ENCODE data around the gene TBC1D14.

The TBC1D14 gene

GRCh38 chr4:6932475-6932874, 22.8 kb downstream of the TBC1D14 start:
- DNase-seq, result no peak

- no peak for DNase-seq
These were observed 23.3 kb downstream of the TBC1D14 start for GRCh38 chr4:6932918-6933317.

GRCh38 chr4:6933691-6934430, 24.2 kb downstream of the TBC1D14 start:
- no peak for DNase-seq

GRCh38 chr4:6935965-6936364, 26.3 kb downstream of the TBC1D14 start:
- no peak for DNase-seq

- DNase-seq, result no peak
These were observed 27.6 kb downstream of the TBC1D14 start for GRCh38 chr4:6937201-6937600.

GRCh38 chr4:6937754-6938153, 28.1 kb downstream of the TBC1D14 start:
- no peak for DNase-seq

DNA sequence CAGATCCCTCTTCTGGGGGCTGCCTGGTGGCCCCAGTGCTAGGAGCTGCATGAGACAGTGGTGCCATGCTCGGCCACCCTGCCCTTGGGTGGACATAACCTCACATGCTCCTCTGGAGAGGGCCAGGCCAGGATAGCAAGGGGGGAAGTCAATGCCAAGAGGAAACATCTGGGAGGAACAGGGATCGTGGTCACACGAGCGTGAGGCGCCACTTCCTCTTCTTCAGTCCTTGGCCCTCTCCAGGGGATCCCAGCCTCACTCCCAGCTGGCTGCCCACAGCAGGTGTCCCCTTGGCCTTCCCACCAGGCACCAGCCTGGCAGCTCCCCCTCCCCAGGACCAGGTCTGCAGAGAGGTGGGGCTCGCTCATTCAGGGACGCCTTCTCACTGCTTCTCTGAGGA, 28.6 kb downstream of the TBC1D14 start:
- DNase-seq, result no peak

DNA sequence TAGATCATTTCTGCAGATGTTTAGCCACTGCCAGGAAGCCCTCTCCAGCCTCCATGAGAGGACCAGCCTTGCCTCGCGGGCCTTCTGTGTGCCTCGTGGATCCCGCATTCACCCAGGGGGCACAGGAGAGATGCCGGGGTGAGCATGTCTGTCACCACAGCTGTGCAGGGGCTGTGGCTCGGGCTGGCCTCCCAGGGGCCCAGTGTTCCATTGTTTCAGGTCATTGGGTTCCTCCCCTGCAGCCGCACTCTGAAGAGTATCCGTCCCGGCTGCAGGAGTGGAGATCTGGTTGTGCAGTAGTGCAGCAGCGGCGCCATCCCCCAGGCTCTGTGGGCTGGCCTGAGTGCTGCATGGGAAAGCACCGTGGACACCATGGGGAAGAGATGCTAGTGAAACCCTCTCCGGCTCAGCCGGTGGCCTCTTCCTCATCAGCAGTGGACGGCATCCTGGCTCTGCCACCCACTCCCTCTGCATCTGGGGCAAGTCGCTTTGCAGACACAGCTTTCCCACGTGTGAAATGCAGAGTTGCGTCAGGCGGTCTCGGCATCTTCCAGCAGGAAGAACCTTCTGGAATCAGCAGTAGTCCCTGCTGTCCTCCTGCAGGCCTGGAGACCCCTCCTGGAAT, 29.1 kb downstream of the TBC1D14 start:
- no peak for DNase-seq

DNA sequence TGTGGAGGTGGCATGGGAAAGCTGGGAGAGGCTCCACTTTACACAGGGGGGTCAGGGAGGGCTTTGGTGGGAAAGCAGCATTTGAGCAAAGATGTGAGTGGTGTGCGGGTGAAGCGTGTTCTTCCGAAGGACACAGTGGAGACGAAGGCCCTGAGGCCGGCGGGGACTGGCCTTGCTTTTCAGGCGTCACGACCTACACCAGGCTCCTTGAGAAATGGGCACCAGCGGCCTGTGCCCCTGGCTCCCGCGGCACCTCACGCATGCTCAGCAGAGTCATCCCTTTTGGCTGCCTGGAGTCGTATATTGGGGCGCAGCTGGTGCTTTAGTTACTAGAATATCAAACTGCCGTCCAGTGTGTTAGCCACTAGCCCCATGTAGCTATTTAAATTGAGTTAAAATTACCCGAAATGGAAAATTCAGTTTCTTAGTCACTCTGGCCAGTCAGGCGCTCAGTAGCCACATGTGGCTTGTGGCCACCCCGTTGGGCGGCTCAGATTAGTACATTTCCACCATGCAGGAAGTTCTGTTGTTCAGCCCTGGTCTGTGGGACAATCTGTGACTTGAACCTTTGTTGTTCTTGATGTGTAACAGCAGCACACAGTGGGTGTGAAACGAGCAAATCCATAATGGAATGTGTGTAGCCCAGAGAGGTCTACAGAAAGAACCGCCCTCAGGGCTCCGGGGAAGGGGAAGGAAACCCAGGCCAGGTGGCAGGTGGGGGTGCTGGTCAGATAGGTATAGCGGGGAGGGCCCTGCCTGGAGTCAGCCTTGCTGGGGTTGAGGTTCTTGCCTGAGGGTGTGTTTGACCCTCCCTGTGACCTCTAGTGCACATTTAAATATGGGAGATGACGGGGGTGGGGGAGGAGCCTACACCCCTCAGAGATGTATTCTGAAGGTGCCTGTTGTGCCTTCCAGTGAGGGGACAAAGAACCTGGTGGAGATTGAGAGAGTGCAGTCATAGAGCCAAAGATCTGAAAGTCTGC, 30.4 kb downstream of the TBC1D14 start:
- no peak for DNase-seq

DNA sequence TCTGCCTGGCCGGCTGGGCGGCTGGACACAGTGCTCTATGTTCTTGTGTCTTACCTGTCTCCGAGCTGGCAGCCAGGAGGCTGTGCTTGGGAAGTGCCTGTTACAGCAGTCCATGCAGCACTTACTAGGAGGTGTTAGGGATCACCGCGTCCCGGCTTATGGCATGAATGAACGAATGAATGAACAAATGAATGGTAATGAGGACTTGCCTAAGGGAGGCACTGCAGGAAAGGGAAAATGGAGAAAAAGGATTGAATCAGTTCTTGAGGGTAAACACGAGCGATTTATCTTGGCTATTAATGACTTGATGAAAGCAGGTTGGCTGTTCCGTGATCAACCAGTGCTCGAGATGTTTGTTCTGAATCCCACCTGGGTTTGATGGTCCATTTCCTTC, 31.1 kb downstream of the TBC1D14 start:
- no peak for DNase-seq

DNA sequence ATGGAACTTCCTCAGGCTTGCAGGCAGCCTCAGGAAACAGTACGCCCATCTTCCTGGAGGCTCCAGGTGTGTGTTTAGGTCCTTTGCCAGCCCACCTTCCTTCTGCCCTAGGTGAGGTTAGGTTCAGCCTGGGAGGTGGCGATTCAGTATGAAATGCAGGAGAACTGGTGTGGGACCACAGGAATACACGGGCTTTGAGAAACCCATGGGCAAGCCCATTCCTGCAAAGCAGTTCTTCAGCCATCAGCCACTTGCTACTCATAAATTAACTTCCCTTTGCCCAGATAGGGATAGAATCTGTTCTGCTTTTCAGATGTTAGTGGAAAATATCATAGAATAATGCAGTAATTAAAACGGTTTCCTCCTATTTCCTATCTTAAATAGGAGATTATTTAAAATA, 32.2 kb downstream of the TBC1D14 start:
- DNase-seq, result no peak

GRCh38 chr4:6942238-6942800, 32.7 kb downstream of the TBC1D14 start:
- DNase-seq, result peak; percentile 35

DNA sequence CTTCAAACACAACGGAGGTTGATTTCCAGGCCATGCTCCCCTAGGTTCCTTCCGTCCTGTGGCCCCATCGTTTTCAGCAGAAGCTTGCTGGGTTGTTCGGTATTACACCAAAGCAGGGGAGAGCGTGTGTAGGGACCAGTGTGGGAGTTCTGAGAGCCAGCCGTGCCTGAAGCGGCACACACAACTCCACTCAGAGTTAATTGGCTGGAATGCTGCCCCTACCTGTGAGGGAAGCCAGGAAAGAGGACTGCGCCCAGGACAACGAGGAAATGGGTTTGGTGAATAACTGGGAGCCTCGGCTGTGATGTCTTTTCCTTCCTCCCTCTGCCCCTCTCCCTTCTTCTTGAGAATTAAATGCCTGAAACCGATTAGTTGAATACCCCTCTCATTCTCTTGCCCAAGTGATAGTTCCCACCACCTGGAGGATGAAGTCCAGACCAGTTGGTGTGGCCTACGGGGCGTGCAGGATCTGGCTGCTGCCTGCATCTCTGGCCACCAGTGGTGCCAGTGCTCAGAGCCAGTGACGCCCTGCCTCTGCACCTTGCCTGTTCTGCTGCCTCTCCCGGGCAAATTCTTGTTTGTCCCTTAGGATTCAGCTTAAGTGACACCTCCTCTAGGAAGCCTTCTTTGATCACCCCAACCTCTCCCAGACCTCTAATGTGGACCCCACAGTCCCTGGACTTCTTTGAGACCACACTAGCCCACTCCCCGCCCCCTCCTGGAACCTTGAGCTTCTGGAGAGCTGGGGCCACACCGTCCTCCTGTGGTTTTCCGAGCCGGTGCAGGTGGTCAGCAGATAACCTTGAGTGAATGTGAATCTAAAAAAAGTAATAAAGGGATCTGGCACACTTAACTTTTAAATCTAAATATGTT, 33.6 kb downstream of the TBC1D14 start:
- no peak for DNase-seq

DNA sequence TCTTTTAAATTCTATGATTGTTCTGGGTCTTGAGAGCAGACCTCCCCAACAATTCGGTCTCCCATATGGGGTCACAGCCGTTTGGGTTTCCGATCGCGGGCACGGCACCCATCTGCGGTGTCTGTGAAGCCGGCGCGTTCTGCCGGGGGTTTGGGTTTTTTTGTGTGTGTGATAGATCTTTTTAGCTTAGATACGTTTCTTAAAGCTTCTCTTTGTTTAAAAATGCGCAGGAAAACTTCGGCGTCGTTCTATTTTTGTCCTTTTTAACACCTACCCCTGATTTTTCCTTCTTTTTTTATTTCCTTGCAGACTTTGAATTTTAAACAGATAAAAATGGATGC, 34.2 kb downstream of the TBC1D14 start:
- DNase-seq, result no peak

DNA sequence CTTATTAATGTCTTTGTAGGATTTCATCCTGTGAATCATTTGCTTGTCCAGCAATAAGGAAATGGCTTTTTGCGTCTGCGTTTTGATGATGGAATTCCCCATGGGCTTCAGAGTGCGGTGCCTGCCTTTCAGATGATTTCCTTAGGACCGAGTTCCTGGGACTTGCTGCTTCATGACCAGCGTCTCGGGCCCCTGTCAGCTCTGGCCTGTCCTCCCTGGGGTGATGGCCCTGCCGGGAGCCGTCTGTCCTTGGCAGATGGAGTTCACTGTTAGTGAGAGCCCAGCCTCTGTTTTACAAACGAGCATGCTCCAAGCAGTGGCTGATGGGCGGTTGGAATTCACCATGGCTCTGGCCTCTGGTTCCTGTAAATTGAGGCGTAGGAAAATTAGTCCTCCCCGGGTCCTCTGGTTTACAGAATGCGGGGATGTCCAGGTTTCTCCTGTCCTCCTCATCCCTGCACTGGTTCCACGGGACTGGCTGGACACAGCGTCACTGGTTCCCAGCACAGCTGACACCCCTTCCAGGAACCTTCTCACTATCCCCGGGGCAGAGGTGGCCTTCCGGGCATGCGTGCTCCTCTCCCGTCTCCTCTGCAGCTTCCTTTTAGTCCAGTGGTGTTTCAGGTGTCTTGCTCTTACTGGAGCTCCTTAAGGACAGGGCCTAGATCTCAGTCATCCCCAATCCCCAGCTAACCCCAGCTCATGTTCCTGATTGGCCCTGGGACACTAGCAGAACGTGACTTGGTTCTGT, 34.9 kb downstream of the TBC1D14 start:
- DNase-seq, result no peak

DNA sequence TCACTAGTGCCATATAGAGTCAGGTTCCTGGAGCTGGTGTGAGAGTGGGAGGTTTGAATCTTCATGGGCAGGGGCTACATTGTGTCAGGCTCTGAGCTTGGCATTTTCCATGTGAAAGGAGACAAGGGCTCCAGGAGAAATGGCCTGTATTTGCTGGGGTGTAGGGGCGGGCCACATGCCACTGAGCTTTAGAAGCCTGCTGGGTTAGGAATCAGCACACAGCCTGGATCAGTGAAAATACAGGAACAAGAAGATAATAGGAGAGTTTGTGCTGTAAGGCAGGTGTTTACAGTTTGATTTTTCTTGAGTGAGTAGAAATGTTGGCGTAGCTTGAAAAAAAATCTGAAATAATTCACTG, 35.4 kb downstream of the TBC1D14 start:
- no peak for DNase-seq

- DNase-seq, result no peak
These were observed 36.9 kb downstream of the TBC1D14 start for GRCh38 chr4:6946497-6946896.

GRCh38 chr4:6948134-6948460, 38.5 kb downstream of the TBC1D14 start:
- DNase-seq, result no peak

- no peak for DNase-seq
These were observed 42.3 kb downstream of the TBC1D14 start for GRCh38 chr4:6951880-6952381.

- DNase-seq, result no peak
These were observed 44.2 kb downstream of the TBC1D14 start for GRCh38 chr4:6953751-6954380.

GRCh38 chr4:6955261-6955911, 45.8 kb downstream of the TBC1D14 start:
- DNase-seq, result no peak
